HG03066 (cell line): ENCODE data around the gene LIMS3.
"Not testable (repeated sequence)": the region's sequence is repeated elsewhere in the genome, so short reads cannot be mapped to it uniquely, and the experiment has no call there.

Source experiments
- ATAC-seq: cut with Tn5 transposase; IDR thresholded peaks from one replicate; pipeline ENCODE4 v1.9.1; 2021; ENCODE audit warnings: low read depth; ENCODE audit not compliant: unreplicated experiment

The LIMS3 gene, protein sequence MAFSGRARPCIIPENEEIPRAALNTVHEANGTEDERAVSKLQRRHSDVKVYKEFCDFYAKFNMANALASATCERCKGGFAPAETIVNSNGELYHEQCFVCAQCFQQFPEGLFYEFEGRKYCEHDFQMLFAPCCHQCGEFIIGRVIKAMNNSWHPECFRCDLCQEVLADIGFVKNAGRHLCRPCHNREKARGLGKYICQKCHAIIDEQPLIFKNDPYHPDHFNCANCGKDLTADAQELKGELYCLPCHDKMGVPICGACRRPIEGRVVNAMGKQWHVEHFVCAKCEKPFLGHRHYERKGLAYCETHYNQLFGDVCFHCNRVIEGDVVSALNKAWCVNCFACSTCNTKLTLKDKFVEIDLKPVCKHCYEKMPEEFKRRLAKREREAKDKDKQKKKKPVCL

DNA sequence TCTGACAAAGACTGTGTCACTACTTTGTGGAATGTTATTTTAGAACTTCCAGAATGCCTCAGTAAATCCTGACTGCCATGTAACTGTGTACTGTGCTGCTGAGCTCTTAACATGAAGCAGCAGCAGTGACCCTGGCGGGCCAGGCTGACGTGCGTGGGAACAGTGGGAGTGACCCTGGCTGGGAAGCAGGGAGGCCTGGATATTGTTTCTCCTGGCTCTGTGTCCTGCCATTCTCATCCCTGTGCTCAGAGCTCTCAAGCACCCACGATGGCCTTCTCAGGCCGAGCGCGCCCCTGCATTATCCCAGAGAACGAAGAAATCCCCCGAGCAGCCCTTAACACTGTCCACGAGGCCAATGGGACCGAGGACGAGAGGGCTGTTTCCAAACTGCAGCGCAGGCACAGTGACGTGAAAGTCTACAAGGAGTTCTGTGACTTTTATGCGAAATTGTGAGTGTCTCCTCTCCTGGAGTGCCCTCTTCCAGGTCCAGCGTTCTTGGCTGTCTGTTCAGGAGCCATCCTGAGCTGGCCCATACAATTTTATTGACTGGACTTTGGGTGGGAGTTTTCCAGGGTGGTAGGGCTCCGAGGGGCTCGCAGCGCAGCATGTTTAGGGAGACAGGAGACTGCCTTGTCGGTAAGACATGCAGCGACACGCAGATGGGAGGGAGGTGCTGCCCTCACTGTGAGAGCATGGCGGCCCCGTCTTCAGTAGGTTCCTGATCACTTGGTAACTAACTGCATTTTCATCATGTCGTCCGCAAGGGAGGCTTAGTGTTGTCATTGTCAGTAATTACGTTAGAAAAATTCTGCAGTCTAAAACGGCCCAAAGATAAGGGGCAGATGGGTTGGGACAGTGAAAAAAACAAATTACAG, at the start of gene LIMS3:
TSS of gene LIMS3 (plus strand) at position 227 of the 875 bp plus-strand sequence. CDS start at position 268, 41 bp downstream.
- ATAC-seq, result not testable (repeated sequence)

DNA sequence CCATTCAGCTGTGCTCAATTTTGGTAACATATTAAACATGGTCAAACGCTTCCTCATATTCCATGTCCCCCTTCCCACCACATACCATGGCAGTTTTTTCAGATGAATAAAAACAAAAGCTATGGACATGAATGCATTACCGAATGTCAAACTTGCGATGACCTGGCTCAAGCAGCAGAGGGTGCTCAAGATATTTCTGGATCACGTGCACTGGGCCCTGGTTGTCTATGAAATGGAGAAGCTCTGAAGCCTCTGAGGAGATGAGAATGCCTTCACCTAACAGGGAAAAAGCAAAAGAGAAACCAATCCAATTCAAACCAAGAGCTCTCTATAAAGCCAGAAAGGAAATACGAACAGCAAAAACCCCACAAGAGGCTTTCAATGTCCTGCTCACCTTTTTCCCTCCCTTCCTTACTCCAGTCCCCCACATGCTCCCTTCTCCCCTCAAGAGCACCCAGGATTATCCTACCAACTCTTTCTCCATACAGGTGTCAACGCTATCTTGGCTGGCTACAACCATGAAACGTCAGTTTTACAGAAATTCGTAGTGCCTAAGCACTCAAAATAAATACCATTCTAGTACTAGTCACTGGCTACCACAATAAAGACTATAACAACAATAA, 27.2 kb upstream of the LIMS3 start:
- ATAC-seq, result peak; percentile 86

DNA sequence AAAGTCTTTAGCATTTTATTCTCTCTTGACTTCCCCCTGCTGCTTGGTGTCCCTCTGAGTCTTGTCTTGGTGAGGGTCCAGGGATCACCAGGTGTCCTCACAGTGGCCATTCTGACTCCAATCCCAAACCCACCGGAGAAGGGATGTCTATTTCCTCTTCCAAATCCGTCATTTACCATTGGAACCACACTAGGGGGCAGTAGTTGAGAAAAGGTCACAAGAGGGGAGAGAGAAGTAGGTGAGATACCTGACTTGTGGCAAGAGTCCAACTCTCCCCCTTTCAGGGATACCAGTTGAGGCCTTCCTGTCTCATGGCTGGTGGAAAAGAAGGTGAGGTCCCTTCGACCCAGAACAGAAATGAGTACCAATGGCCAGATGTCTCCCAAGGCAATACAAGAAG, 21.9 kb upstream of the LIMS3 start:
- ATAC-seq, result not testable (repeated sequence)

DNA sequence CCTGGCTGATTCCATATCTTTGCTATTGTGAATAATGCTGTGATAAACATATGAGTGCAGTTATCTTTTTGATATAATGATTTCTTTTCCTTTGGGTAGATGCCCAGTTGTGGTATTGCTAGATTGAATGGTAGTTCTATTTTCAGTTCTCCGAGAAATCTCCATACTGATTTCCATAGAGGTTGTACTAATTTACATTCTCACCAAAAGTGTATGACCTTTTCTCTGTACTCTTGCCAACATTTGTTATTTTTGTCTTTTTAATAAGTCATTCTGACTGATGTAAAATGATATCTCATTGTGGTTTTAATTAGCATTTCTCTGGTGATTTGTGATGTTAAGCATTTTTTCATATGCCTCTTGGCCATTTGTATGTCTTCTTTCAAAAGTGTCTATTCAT, 16.4 kb upstream of the LIMS3 start:
- ATAC-seq, result not testable (repeated sequence)

DNA sequence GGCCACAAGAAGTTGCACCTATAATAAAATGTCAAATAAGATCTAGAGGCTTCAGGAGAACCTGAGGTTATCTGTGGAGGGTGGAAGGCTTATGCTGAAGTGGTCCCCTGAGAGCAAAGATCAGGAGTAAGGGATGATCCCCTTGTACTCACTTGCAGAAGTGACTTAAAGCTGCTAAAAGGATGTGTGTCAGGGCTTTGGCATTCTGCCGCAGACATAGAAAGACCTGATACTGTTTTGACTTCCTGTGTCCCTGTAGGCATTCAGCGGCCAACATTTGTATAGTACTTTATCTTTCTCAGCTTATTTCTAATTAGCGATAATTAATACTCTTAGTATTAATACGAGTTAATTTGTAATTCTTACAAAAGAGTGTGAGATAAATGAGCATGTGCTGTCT, 10.1 kb upstream of the LIMS3 start:
- not testable (repeated sequence) for ATAC-seq

DNA sequence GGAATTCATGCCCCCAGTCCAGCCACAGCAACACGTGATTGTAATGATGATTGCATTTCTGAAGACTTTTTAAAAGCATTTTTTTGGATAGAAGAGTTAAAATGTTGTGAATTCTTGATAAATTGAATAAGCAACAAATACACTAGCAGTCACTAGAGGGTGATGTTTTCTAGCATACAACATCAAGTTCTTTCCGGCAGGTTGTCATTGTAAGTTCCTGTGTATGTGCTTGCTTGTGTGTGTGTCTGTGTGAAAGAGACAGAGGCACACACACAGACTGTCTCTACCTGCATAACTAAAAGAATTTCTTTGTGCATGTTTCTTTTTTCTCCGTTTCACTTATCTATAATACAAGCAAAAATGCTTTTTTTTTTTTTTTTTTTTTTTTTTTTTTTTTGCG, 8.6 kb upstream of the LIMS3 start:
- ATAC-seq, result not testable (repeated sequence)

DNA sequence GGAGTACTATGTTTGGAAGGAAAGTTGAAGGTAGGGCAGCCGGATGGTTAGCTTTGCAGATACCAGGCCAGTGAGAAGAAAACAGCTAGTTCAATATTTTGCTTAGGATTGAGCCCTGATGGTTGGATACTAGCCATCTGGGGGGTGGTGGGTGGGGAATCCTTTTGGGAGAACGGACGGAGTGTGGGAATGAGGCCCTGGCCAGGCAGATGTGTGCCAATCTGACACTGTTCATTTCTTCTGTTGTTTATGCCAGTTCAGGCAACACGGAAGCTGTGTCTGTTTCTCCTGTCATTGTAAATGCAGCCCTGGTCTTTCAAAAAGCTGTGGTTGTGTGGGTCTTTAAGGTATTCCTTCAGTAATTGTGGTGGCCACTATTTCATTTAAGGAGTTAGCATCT, 7.5 kb upstream of the LIMS3 start:
- ATAC-seq, result not testable (repeated sequence)

DNA sequence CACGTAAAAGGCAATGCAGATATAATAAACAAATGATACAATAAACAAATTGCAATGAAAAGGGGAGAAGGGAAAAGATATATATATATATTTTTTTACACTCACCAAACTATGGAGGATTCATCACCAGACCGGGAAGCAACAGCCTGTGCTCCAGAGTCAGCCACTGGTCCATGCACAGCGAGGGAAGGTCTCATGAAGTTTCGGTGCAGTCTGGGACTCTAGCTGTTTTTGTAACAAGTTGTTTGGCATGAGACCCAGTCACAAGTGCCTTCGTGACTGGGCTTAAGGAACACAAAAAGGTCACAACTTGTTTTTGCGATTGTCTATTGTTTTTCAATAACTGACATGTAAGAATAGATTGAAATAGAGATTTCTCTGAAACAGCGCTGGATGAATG, 4.8 kb upstream of the LIMS3 start:
- ATAC-seq, result not testable (repeated sequence)

DNA sequence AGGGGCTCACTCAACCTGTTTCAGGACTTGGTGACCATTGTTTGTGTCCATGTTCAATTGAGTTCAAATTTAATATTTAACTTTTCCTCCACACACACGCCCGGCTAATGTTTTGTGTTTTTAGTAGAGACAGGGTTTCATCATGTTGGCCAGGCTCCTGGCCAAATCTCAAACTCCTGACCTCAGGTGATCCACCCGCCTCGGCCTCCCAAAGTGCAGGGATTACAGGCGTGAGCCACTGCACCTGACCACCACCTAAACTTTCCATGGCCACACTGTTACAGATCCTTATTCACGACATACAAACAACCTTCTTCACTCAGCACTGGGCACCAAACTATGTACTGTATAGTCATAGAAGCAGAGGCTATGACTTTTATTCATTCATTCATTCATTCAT, 4.3 kb upstream of the LIMS3 start:
- ATAC-seq, result not testable (repeated sequence)

DNA sequence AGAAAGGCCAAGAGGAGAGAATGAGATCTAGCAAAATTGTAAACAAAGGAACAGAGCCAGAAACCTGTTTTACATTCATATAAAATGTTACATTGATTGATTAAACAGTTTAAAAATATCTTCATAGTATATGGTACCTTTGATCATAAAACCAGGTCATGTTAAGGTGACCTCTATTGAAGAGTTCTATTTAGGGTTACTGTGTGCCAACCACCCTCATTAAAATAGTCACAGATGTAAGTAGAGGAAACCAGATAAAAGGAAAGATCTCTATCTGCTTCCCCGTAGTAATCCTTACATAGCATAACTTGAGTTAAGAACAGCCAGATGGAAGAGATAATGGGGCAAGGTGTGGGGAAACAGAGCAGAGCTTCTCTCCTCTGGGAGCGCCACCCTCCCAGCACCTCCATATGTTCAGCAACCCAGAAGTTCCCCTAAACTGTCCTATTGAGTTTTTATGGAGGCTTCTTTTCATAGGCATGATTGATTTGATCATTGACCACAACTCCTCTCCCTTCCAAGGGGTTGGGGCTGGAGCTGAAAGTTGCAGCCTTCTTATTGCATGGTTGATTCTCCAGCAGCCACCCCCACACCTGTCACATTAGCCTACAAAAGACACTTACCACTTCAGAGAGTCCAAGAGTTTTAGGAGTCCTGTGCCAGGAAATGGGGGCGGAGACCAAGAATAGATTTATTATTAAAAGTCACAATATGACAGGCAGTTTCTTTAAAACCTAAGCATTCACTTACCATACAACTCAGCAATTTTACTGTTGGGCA, 3.2 kb upstream of the LIMS3 start:
- not testable (repeated sequence) for ATAC-seq

DNA sequence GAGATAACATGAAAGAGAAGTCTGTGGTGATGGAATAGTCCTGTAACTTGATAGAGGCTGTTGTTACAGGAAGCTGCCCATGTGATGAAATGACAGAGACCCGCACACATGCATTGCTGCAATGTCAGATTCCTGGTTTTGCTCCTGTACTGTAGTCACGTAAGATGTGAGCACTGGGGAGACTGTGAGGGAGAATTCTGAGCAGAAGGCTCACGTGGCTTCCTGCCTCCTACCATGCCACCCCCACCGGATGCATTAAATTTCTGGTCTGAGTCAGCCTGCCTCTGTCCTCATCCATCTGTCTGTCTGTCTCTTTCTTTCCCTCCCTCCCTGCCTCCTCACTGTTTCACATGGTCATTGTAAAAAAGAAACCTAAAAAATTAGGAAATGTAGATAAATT, 2.3 kb upstream of the LIMS3 start:
- ATAC-seq, result peak; percentile 89

DNA sequence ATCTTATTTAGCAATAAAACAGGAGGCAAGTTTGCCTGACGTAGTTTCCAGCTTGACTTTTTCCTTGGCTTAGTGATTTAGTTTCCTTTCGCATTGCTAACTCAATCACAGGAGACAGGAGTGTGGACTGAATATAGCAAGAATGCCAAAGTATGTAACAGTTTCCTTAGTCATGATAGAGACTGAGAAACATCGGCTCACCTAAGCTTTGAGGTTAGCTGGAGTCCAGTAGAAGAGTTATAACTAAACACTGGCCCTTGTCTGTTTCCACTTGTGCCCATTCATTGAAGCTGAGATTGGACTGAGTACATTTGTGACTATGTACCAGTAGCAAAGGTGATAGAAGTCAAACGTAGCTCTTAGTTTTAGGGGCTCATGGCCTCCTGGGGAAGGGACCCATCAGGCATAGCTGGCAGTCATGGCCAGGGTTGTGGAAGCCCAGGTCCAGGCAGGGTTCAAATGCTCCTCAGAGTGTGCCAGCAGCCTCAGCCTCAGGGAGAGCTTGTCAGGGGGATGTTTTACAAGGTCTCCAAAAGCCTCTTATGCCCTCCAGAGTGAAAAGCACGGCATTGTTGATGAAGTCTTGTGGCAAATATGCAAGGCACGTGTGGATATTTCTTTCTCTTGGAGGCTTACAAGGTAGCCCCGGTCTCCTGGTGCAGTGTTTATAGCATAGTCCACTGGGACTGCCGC, 573 bp upstream of the LIMS3 start:
- ATAC-seq, result not testable (repeated sequence)

DNA sequence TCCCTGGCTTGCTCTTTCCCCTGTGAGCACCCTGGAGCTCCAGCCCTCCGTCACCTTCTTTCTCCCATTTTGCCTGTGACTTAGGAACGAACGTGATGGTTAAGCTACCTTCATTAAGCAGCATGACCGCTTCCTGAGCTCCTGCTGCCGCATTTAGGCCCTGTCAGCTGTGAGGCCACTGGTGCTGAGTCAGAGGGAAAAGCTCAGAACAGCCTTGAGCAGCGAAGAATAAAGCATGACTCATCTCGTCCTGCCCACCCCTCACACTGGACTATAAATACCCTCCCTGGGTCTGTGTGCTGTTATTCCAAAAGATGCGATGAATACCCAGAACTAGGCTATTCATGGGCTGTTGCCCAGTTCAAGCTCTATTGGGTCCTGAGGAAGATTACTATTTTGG, 7.3 kb downstream of the LIMS3 start:
- ATAC-seq, result peak; percentile 67

DNA sequence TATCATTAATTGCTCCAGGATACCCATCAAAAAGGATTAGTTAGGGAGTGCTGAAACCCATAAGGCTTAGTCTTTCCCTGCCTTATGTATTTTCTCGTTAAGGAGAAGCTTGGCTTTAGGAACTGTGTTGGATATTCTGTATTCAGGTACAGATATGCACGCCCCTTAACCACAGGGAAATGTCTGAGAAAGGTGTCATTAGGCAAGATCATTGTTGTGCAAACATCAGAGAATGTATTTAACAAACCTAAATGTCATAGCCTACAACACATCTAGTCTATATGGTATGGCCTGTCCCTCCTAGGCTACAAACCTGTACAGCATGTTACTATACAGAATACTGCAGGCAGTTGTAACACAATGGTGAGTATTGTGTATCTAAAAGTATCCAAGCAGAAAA, 10.1 kb downstream of the LIMS3 start:
- not testable (repeated sequence) for ATAC-seq

DNA sequence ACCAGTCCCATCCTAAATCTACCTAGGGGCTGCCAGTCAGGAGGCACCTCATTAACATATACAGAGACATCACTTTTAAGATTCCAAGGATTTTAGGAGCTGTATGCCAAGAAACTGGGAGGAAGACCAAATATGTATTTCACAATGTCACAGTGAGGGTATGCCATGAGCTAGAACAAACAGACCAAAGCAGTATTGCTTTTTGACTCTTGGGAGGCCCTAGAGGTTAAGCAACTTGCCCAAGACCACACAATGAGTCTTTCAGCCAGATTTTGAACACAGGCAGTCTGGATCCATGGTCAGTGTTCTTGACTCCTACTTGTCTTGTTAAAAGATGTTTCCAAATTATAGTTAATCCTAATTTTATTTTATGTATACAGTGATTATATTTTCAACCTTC, 12.3 kb downstream of the LIMS3 start:
- not testable (repeated sequence) for ATAC-seq

DNA sequence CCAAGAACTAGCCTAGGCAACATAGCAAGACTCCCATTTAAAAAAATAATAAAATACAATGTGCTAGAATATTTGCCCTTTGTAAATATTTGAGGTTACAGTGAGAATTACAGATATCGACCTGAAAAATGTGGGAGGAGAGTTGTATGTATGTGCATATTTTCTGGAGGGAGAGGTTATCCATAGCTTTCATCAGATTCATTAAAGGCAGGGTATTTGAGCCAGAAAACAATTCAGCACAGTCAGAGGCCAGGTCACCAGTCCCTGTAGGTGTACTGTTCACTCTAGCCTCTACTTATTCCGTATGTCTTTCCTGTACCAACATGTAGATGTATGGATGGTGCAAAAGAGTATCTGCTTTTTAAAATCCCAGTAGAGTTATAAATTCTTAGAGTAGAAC, 15.4 kb downstream of the LIMS3 start:
- not testable (repeated sequence) for ATAC-seq

DNA sequence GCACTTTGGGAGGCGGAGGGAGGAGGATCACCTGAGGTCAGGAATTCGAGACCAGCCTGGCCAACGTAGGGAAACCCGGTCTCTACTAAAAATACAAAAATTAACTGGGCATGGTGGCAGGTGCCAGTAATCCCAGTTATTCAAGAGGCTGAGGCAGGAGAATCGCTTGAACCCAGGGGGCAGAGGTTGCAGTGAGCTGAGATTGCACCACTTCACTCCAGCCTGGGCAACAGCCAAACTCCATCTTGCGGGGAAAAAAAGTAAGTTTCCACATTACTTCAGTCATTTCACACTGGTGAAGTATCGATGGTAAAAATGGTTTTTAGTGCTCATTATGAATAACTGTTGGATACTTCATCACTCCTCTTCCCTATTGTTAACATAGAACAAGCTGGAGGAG, 16.1 kb downstream of the LIMS3 start:
- ATAC-seq, result not testable (repeated sequence)

DNA sequence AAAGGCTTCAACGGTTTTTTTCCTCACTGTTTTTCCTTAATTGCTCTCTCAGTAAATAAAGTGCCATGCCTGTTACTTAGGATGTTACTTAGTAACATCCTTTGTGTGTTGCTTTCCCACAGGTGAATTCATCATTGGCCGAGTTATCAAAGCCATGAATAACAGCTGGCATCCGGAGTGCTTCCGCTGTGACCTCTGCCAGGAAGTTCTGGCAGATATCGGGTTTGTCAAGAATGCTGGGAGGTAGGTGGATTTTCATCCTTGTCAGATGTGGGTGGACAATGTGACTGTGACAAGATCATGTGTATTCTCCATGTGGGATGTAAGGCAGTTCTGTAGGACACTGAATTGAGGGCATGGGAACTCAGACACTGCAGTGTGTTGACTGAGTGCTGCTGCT, 17.3 kb downstream of the LIMS3 start:
- not testable (repeated sequence) for ATAC-seq

DNA sequence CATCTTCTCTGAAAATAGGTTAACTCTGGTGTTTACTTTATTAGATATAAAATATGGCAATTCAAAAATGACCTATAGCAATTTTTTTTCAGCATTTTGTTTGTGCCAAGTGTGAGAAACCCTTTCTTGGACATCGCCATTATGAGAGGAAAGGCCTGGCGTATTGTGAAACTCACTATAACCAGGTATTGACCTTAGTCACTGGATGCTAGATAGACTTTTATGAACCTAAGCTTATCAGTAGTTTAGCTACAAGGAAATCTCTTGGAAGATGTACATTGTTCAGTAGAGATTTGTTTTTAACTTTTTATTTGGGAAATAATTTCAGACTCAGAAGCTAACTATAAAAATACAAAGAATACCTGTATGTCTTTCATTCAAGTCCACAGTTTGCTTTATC, 21.7 kb downstream of the LIMS3 start:
- ATAC-seq, result not testable (repeated sequence)
